Fibroblast of gingiva (primary cell): Measurements from ENCODE around the gene SEMA3A.
"Not testable (repeated sequence)": the region's sequence is repeated elsewhere in the genome, so short reads cannot be mapped to it uniquely, and the experiment has no call there.

Source experiments
- DNase-seq: peaks from one replicate; pipeline ENCODE4 v3.0.0-alpha.2; 2011; ENCODE audit warnings: low read depth

Gene SEMA3A

GRCh38 chr7:84194484-84195271 is at the start of gene SEMA3A:
Gene SEMA3A, minus strand, starts transcription at chr7:84194789. Its CDS starts 203 bp downstream, at chr7:84194586.
- peak; percentile 84 for DNase-seq

GRCh38 chr7:84243037-84243436 is 48.4 kb upstream of the SEMA3A start:
- DNase-seq: not testable (repeated sequence)

GRCh38 chr7:84238596-84238995 is 44.0 kb upstream of the SEMA3A start:
- no peak for DNase-seq

GRCh38 chr7:84237533-84238173 is 43.1 kb upstream of the SEMA3A start:
- DNase-seq: peak; percentile 75

- DNase-seq: no peak
Measured at GRCh38 chr7:84236398-84236797, 41.8 kb upstream of the SEMA3A start.

- peak; percentile 84 for DNase-seq
Measured at GRCh38 chr7:84232646-84233045, 38.1 kb upstream of the SEMA3A start.

- no peak for DNase-seq
Measured at GRCh38 chr7:84231157-84231556, 36.6 kb upstream of the SEMA3A start.

GRCh38 chr7:84230491-84230890 is 35.9 kb upstream of the SEMA3A start:
- no peak for DNase-seq

GRCh38 chr7:84228526-84228925 is 33.9 kb upstream of the SEMA3A start:
- no peak for DNase-seq

- DNase-seq: no peak
Measured at GRCh38 chr7:84226759-84227158, 32.2 kb upstream of the SEMA3A start.

- no peak for DNase-seq
Measured at GRCh38 chr7:84224505-84224904, 29.9 kb upstream of the SEMA3A start.

GRCh38 chr7:84219310-84219709 is 24.7 kb upstream of the SEMA3A start:
- DNase-seq: no peak

GRCh38 chr7:84218681-84219080 is 24.1 kb upstream of the SEMA3A start:
- peak; percentile 65 for DNase-seq

GRCh38 chr7:84216472-84216871 is 21.9 kb upstream of the SEMA3A start:
- DNase-seq: no peak

GRCh38 chr7:84214757-84215156 is 20.2 kb upstream of the SEMA3A start:
- not testable (repeated sequence) for DNase-seq

- no peak for DNase-seq
Measured at GRCh38 chr7:84210301-84210700, 15.7 kb upstream of the SEMA3A start.

GRCh38 chr7:84209006-84209405 is 14.4 kb upstream of the SEMA3A start:
- no peak for DNase-seq

- no peak for DNase-seq
Measured at GRCh38 chr7:84207615-84208014, 13.0 kb upstream of the SEMA3A start.

GRCh38 chr7:84207025-84207424 is 12.4 kb upstream of the SEMA3A start:
- DNase-seq: no peak

- DNase-seq: peak; percentile 57
Measured at GRCh38 chr7:84204655-84205054, 10.1 kb upstream of the SEMA3A start.

- DNase-seq: no peak
Measured at GRCh38 chr7:84202855-84203254, 8.3 kb upstream of the SEMA3A start.

- DNase-seq: peak; percentile 30
Measured at GRCh38 chr7:84200859-84201258, 6.3 kb upstream of the SEMA3A start.

- DNase-seq: no peak
Measured at GRCh38 chr7:84199216-84199615, 4.6 kb upstream of the SEMA3A start.

- peak; percentile 75 for DNase-seq
Measured at GRCh38 chr7:84196084-84196503, 1.5 kb upstream of the SEMA3A start.
